SU-DHL-6 (cell line): Measurements from ENCODE around the gene KIF11.

Experiments
- CTCF ChIP-seq: fragments of 200-600 bp; sonication (generic); IDR thresholded peaks from one replicate; pipeline ENCODE4 v1.5.1; 2017; ENCODE audit warnings: antibody characterized with exemption, mild to moderate bottlenecking, low read length, moderate library complexity; ENCODE audit not compliant: insufficient read depth, poor library complexity, severe bottlenecking
- EZH2phosphoT487 ChIP-seq: fragments of 200-600 bp; sonication (generic), shearing (Covaris generic); conservative IDR thresholded peaks from 2 replicates; pipeline ENCODE4 v1.6.1; 2018; ENCODE audit warnings: mild to moderate bottlenecking, antibody characterized with exemption, low read length, moderate library complexity, mixed read lengths

DNA sequence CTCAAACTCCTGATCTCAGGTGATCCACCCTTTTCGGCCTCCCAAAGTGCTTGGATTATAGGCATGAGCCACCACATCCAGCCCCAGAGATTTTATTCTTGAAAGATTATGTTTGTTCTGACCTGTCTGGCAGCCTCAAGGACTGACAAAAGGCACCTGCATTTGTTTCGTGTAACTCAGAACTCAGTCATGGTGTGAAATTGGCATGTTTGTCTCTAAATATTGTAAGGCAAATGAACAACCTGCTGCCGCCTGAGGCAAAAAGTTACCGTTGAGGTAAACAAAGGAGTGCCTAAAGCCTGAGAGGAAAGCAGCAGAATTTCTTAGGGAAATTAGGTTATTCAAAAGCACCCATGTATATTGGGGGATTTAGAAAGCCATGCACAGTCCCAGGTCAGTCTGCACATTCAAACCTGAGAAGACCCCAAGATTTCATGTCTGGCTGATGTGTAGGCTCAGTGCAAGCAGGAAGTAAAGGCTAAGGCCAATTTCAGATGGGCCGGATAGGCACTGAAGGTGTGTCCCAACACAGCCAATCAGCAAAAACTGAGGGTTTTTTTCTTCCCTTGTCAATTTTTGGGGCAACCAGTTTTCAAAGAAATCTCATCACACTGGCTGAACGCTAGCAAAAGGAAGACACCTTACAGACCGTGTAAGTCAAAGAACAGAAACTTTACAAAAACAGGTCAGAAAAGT, 63.5 kb downstream of the KIF11 start:
- TF ChIP-seq CTCF, result no peak
- no peak for TF ChIP-seq EZH2phosphoT487
